CD4-positive, alpha-beta T cell treated with Interleukin-15 for 4 hours (primary cell): Measurements from ENCODE around the gene CPLANE2.
"Not testable (repeated sequence)": the region's sequence is repeated elsewhere in the genome, so short reads cannot be mapped to it uniquely, and the experiment has no call there.

Experiments
- DNase-seq: peaks from one replicate; pipeline ENCODE4 v3.0.0-alpha.2; 2020; ENCODE audit warnings: low spot score

The CPLANE2 gene, protein sequence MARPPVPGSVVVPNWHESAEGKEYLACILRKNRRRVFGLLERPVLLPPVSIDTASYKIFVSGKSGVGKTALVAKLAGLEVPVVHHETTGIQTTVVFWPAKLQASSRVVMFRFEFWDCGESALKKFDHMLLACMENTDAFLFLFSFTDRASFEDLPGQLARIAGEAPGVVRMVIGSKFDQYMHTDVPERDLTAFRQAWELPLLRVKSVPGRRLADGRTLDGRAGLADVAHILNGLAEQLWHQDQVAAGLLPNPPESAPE

DNA sequence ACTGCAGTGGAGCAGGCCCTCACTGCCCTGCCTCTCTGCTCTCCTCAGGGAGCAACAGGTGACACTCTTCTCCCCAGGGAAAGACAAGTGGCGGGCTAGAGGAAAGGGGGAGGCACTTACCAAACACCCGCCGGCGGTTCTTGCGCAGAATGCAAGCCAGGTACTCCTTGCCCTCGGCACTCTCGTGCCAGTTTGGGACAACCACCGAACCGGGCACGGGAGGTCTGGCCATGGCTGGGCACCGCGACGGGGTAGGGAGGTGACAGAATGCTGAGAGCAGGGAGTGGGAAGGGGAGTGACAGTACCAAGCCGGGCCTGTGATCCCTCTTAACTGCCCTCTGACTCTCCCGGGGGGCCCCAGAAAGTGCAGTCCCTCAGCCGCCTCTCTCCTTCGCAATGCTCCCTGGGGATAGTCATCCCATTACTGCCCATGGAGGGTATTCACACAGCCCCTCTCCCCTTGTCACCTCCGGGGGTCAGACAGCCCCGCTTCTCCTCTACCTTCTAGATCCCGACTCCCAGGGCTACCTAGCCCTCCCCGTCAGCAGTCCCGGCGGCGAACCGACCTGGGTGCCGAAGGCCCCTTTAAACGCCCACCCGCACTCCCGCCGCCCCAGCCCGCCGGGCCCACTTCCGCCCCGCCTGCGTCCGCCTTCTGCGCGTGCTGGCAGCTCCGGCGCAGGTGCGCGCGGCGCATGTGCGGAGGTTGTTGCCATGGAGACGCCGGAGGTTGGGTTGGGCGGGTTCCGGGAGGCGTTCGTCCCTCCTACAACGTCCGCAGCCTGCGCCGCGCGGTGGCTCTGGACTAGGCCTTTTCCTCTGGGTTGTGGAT is at the start of gene CPLANE2:
Gene CPLANE2 (minus strand): TSS at position 673 of the 832 bp plus-strand sequence. CDS start 441 bp downstream, at position 232.
- peak; percentile 96 for DNase-seq

DNA sequence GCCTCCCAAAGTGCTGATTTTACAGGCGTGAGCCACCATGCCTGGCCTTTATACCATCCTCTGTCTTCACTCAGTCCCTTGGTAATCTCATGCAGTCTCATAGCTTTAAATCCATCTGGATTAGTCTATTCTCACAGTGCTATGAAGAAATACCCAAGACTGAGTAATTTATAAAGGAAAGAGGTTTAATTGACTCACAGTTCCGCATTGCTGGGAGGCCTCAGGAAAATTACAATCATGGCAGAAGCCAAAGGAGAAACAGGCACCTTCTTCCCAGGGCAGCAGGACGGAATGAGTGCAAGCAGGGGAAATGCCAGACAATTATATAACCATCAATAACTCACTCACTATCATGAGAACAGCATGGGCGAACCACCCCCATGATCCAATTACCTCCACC is 49.1 kb upstream of the CPLANE2 start:
- no peak for DNase-seq

DNA sequence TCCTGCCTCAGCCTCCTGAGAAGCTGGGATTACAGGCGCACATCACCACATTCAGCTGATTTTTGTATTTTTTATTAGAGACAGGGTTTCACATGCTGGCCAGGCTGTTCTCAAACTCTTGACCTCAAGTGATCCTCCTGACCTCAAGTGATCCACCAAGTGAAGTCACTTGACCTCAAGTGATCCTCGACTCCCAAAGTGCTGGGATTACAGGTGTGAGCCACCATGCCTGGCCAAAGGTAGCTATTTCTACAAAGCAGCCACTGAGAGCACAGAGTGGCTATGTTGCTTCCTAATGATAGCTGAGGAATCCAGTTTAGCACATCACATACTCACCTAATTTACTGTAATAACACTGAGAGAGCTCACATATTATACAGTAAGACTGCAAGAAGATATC is 44.8 kb upstream of the CPLANE2 start:
- DNase-seq: no peak

DNA sequence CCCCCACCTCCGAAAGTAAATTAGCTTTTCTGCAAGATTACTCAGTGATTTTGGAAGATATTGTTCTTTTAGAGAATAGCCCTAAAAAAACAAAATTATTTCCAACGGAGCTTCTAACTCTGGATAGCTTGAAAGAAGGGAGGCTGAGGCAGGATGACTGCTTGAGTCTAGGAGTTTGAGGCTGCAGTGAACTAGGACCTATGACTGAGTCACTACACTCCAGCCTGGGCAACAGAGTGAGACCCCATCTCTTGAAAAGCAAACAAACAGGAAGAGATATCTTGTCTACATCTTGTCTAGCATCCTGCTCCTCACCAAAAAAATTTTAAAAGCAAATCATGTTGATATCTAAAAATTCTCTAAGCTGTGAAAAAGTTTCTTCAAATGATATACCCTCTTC is 42.2 kb upstream of the CPLANE2 start:
- no peak for DNase-seq

DNA sequence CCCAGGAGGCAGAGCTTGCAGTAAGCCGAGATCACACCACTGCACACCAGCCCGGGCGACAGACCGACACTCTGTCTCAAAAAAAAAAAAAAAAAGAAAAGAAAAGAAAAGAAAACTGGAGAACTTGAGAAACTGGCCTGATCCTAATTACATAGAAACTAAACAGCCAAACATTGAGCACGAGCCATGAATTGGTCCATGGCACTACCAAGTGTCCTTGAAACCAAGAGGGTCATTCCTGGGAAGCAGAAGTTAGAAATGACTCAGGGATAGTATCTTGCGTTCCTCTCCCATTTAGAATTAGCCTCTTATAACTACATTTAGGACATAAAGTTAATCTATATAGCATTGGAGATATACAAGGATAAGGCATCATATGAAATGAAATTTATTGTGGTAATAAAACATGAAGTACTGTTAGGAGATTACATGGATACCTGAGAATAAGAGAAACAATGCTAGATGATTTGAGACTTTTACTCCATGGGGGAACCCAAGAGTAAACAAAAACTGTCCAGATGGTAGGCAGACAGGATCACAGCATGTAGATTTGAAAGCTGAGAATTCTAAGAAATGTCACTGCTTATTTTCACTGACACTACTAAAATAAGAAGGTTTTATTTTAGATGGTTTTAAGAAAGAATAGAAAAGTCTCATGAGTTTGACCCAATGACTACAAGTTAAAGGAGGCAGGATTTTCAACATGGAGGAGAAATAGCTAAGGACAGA is 39.5 kb upstream of the CPLANE2 start:
- DNase-seq: no peak

DNA sequence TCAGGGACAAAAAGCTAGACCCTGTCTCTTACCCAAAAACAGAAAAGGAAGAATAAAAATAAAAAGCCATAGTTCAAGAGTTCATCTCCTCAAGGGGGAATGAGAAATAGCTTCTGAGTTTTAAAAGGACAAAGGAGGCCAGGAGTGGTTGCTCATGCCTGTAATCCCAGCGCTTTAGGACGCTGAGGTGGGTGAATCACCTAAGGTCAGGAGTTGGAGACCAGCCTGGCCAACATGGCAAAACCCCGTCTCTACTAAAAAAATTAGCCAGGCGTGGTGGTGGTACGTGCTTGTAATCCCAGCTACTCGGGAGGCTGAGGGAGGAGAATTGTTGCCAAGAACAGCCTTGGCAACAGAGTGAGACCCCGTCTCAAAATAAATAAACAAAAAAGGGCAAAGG is 38.6 kb upstream of the CPLANE2 start:
- DNase-seq: no peak

DNA sequence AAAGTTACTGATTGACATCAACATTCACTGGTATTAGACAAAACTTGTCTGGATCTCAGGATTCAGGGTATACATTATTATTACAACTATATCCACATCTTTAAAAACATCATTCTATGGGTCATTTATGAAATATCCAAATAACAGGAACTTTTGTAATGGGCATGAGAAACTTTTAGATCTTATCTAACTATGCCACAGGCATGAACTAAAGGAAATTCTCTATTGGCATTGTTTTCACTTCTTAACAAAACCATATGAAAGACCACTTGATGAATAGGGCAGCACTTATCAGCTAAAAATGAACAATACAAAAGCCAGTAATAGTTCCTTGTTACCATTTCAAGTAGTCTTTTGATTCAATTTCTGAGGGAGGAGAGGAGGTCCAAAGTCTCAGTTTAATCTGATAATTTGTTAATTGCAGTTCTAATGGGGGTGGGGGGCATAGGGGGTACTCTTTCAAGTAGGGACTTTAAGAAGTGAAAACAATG is 30.8 kb upstream of the CPLANE2 start:
- no peak for DNase-seq

DNA sequence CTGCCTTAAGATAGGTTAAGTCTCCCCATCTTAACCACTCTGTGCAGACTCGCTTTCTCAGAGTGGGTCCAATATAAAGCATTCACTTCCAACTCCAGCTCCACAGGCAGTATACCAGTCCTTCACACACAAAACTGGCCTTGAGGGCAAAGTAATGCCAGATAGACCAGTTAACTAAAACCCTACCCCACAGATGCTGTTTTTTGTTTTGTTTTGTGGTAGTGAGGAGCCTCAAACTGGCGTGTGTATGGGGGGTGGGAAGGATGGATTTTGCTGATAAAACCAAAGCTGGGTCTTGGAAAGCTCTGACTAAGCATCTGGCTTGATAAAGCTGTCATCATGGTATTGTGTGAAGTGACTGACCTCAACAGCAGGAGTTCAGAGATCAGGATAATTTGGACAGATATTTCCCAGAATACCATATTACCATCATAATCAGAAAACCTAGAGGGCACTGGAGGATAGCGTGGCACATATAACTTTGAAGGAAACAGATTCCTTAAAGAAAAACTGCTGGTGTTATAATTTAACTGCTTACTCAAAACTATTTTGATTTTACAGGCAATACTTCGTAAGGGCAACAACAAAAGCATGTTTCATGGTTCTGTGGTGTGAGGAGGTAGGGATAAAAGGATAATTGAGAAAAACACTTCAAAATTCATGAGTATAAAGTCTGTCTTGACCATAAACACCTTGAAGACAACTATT is 29.6 kb upstream of the CPLANE2 start:
- no peak for DNase-seq

DNA sequence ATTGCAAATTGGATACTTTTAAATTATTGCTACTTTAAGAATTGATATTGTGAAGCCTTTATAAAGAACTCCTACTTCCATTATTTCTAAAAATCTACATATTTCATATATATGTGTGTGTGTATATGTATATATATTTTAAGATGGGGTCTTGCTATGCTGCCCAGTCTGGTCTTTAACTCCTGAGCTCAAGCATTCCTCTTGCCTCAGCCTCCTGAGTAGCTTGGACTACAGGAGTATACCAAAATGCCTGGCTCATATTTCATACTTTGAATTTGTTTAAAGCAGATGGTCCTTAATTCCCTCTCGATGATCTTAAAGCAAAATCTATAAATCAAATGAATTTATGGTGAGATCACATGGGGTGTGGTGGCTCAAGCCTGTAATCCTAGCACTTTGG is 25.1 kb upstream of the CPLANE2 start:
- DNase-seq: no peak

DNA sequence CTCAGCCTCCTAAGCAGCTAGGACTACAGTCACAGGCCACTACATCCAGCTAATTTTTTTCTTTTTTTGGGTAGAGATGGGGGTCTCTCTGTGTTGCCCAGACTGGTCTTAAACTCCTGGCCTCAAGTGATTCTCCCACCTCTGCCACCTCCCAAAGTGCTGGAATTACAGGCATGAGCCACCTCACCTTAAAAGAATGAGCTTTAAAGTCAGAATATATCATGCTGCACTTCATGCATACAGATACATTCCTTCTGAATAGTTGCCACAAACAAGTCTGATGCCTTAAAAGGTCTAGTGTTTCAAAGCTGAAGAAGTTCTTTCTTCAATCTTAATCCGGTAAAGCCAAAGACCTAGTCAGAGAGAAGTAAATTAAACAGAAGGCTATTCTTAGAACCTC is 23.8 kb upstream of the CPLANE2 start:
- DNase-seq: no peak

DNA sequence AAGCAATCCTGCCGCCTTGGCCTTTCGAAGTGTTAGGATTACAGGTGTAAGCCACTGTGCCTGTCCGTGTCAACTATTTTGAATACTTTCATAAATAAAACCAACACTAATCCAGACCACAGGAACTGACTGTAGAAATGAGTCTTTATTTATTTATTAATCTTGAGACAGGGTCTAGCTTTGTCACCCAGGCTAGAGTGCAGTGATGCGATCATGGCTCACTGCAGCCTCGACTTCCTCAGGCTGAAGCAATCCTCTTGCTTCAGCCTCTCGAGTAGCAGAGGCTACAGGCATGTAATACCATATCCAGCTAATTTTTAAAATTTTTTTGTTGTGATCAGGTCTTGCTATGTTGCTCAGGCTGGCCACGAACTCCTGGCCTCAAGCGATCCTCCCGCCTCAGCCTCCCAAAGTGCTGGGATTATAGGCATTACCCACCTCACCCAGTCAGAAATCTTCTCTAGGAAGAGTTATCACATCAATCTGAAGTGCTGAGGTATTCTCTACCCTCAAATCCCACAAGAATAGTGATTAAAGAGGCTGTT is 21.7 kb upstream of the CPLANE2 start:
- no peak for DNase-seq

DNA sequence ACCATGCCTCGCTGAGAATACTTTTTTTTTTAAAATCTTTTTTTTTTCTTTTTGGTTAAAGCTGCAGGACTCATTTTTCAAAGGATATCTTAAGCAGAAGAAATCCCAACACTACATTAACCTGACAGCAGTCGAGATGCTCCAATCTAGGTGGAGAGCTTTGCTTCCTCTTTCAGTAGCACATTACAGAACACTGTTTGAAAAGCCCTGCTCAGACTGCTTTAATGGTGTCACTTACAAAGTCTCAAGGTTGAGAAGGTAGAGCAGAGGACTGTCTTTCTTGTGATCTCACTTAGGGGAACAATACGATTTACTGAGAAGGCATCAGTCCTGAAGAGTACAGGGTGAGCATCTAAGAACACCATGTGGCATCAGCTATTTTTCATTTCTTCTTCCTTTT is 21.0 kb upstream of the CPLANE2 start:
- DNase-seq: no peak

DNA sequence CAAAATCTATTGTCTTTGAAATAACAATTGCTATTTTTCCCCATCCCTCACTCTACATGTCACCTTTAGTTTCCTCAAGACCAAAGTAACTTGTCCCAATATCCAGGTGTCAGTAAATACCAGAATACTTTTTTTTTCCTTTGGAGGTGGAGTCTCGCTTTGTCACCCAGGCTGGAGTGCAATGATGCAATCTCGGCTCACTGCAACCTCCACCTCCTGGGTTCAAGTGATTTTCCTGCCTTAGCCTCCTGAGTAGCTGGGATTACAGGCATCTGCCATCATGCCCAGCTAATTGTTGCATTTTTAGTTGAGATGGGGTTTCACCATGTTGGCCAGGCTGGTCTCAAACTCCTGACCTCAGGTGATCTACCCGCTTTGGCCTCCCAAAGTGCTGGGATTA is 20.6 kb upstream of the CPLANE2 start:
- not testable (repeated sequence) for DNase-seq

DNA sequence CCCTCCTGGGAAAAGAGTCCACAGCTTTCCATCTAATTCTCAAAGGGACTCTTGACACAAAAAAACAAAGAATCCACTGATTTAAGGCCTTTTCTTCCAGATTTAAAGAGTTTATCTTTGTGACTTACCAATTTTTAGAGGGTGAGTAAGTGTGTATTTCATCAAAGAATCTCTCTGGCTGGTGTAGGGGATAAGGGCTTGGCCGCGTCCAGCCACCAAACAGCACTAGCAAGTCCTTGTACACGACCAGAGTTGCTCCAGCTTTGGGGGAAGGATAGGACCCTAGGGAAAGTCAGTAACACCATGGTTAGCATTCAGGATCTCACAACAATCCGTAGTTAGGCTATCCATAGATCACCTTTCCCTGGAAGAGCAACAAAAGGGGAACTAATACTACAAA is 19.5 kb upstream of the CPLANE2 start:
- no peak for DNase-seq

DNA sequence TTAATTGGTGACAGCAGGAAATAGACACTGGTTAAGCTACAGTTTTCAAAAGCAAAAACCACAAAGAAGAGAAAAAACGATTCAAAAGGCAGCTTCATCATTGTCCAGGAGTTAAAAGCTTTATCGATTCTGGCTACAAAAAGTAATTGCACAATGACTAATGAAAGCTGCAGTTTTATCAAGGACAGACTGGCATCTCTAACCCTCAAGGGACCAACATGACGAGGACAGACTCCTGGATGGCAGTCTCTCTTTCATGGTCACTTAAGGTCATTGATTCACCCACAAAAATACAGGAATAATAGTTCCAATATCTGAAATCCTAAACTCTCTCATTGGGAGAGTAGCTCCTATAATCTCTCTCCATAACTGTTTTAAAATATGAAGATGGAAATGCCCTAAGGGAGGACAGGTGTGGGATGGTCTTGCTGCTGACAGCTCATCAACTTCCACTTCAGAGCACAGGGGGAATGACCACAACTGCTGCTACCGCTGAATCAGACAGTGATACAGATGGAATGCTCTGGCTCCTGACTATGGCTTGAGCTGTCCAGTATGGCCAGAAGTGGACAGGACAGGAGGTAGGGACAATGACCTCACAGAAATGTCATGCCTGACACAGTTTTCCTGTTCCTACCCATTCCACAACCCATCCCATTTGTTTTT is 17.4 kb upstream of the CPLANE2 start:
- DNase-seq: no peak

DNA sequence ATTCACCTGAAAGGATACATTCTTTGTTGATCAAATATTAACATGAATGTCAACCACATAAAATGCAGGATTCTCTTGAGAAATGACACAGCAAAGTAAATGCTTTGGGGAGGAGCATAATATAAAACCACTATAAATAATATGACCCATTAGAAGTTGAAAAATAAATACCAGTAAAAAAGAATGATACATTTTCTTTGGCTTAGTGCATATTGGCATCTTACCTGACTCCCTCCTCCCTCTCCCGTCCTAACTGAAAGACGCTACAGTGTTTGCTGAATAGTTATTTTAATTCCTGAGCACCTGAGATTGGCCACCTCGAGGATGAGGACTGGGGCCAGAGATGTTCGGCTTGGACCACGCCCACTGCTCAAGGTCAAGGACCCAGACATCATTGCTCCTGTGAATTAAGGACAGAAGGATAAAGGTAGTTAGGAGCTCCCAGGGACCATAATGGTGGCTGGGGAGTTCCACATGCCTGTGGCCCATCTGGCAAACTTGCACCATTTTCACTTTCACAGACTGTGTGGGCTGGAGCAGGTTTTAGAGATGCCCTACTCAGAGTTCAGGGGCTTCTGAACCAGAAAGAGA is 16.4 kb upstream of the CPLANE2 start:
- no peak for DNase-seq

DNA sequence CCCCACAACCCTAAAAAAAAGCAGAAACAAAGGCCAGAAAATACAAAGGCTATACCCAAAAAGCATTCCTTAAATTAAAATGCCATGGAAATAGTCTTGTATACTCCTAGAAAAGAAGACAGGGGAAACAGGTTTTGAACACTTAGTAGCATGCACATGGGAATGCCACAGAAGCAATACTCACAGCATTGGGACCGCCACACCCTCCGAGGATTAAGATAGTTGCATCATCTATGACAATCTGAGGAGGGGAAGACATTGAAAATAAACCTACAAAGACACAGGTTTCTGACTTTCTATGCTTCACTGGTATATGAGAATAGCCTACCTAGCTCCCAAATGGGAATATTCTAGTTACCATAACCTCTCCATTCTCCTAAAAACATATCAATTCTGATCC is 15.9 kb upstream of the CPLANE2 start:
- no peak for DNase-seq

DNA sequence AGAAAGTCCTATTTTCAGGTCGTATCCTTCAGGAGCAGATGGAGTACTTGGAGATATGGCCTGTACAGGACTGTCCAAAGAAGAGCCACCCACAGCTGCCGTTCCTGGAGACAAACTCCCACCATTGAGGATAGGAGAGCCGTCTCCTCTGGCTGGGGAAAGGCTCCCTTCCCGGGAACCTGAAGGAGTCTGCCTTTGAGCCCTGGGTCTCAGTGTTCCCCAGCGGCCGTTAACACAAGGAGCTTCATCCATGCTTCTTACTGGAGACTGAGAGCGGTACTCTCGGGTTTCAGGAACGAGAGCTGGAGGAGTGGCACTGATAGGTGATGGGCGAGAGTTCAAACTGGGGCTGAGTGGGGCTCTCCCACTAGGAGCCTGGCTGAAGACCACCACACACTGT is 14.4 kb upstream of the CPLANE2 start:
- no peak for DNase-seq

DNA sequence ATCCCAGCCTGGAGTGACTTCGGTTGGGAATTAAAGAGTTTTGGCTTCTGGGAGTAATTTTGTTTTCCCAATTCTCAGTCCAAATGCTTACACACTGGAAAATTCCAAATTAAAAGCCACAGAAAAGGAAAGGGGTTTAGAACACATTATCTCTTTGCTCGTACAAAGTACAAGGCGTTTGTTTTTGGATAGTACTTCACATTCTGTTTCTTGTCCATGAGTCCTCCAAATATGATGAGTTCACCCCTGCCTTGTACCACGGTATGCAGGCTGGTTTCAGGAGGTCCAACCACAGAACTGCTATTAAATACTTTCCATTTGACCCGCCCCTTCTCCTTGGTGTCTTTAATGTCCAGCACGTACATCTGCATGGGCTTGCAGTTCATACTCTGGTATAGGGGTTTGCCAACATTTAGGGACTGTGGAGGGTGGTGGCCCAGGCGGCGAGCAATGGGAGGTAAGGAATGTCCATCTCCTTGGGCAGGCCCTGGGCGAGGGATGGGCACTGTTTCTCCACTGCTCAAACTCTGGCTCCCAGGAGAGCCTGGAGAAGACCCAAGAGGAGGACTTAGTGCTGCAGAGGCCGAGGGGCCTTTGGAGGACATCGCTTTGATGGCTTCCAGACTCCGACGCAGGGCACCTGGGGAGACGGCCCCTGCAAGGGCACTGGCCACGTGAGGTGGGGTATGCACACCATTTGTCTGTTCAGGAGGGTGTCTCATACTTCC is 13.7 kb upstream of the CPLANE2 start:
- no peak for DNase-seq

DNA sequence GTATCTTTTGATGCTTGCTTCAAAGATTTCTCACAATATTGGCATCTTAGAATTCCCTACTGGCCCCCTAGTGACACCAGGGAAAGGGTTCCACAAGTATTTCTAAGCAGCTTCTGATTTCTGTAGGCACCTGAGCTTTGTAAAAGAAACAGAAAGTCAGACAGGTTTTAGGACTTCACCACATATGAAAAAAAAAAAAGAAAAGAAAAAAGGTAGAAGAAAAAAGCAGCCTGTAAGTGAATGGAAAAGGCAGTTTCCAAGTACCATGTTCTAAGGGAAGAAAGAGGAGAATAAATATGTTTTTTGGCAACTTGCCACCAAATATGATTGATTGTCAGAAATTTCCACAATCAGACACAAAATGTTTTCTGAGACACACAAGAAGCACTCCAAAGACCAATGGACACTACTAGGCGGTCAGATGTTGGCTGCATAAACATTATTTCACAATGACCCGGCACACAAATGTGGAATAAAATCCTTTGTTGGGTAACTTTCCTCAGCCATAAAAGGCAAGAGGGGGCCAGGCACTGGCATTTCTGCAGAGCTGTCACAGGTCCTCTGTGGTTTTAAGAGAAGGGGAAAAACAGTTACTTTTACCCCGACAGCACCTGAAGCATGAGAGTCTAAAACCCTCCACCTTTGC is 12.7 kb upstream of the CPLANE2 start:
- no peak for DNase-seq
